GM12801 (cell line): Measurements from ENCODE around the gene PPP1R2.

Experiments used
- CTCF ChIP-seq: IDR thresholded peaks from one replicate; pipeline ENCODE4 v1.5.1; 2011; ENCODE audit warnings: control low read depth; ENCODE audit not compliant: insufficient read length; ENCODE audit errors: extremely low read depth

Gene PPP1R2

GRCh38 chr3:195543500-195544229 is 540 bp upstream of the PPP1R2 start:
- no peak for TF ChIP-seq CTCF

GRCh38 chr3:195542316-195542697 is 818 bp downstream of the PPP1R2 start:
- no peak for TF ChIP-seq CTCF

- TF ChIP-seq CTCF = no peak
Measured at GRCh38 chr3:195540511-195540910, 2.6 kb downstream of the PPP1R2 start.

- TF ChIP-seq CTCF = no peak
Measured at GRCh38 chr3:195540027-195540426, 3.1 kb downstream of the PPP1R2 start.

GRCh38 chr3:195539479-195539878 is 3.6 kb downstream of the PPP1R2 start:
- TF ChIP-seq CTCF = no peak

- no peak for TF ChIP-seq CTCF
Measured at GRCh38 chr3:195537995-195538394, 5.1 kb downstream of the PPP1R2 start.

- no peak for TF ChIP-seq CTCF
Measured at GRCh38 chr3:195535293-195535692, 7.8 kb downstream of the PPP1R2 start.
